Heart left ventricle (tissue), 16 donors: ENCODE results near the gene MFSD2A. TPM values are rescaled to one million over a fixed set of nuclear protein-coding genes. Genes with fewer than 3 reads are reported as not detected.

ENCODE experiments used
- ATAC-seq, 4 donors: fragments of 200-7000 bp; cut with Tn5 transposase; one replicate each; pipeline ENCODE4 v1.9.1; 2020 to 2022; ENCODE audit warnings: moderate library complexity in 4 of 4, mild to moderate bottlenecking in 3 of 4, moderate number of reproducible peaks in 1 of 4
- DNase-seq, 5 donors: peaks; one replicate each; pipeline ENCODE4 v3.0.0-alpha.2; 2020
- H3K27ac ChIP-seq, 12 donors: fragments of 200-600 bp; sonication (generic) in 4 of 12; one replicate each; pipeline versions ENCODE4 v1.5.0 to v1.8.0; 2016 to 2022; ENCODE audit warnings: mild to moderate bottlenecking in 2 of 12
- H3K27me3 ChIP-seq, 9 donors: fragments of 200-600 bp; sonication (generic) in 2 of 9; one replicate each; pipeline versions ENCODE4 v1.5.1 to v1.8.0; 2016 to 2022; ENCODE audit warnings: mild to moderate bottlenecking in 3 of 9
- H3K36me3 ChIP-seq, 9 donors: fragments of 200-600 bp; sonication (generic) in 2 of 9; one replicate each; pipeline versions ENCODE4 v1.5.0 to v1.8.0; 2018 to 2022; ENCODE audit warnings: mild to moderate bottlenecking in 2 of 9
- H3K4me1 ChIP-seq, 12 donors: fragments of 200-600 bp; sonication (generic) in 4 of 12; one replicate each; pipeline versions ENCODE4 v1.5.0 to v1.8.0; 2016 to 2022; ENCODE audit warnings: mild to moderate bottlenecking in 3 of 12
- H3K4me3 ChIP-seq, 12 donors: fragments of 200-600 bp; sonication (generic) in 4 of 12; one replicate each; pipeline versions ENCODE4 v1.5.0 to v1.8.0; 2017 to 2022; ENCODE audit warnings: mild to moderate bottlenecking in 9 of 12, moderate library complexity in 4 of 12
- H3K9me3 ChIP-seq, 12 donors: fragments of 200-600 bp; sonication (generic) in 4 of 12; one replicate each; pipeline versions ENCODE4 v1.5.0 to v1.8.0; 2016 to 2022; ENCODE audit warnings: mild to moderate bottlenecking in 1 of 12
- POLR2A ChIP-seq, 2 donors: fragments of 450-650 bp; IDR thresholded peaks; one replicate each; pipeline ENCODE4 v1.6.1; 2017; ENCODE audit warnings: antibody characterized with exemption in 2 of 2, mild to moderate bottlenecking in 2 of 2, moderate library complexity in 2 of 2
- WGBS, 4 donors: extraction: QIAGEN DNeasy Blood & Tissue Kit in 2 of 4; methylation state at CpG; one replicate each; pipeline versions ENCODE4 v1.1.5 to v1.1.7; 2013 to 2018; 5-methylcytosine and 5-hydroxymethylcytosine counted together
- intact Hi-C, 10 donors: fragments of 100-400 bp; cut with DNase I; formaldehyde crosslinking; loops; one replicate each; pipeline versions ENCODE4 v1.11.1 to v1.14.2; 2022
- polyA plus RNA-seq, 2 donors: library from polyadenylated mRNA; stranded (reverse); fragments of 200-250 nt; gene quantifications; one replicate each; pipeline ENCODE4 v1.2.3, GENCODE V29; 2013
- total RNA-seq, 9 donors: library from RNA; depleted of rRNA in 2 of 9; stranded (reverse); fragments of >200 nt in 2 of 9; fragmentation: NEBNext Ultra II Directional in 3 of 9; extraction: Animal tissue kit (Norgen Biotek cat#: 25700) in 3 of 9; gene quantifications; one replicate each; pipeline versions ENCODE4 v1.1.0 to v1.2.4, GENCODE V29; 2016 to 2023
- TF ChIP-seq, protein P1 (sequence below), 12 donors: fragments of 200-600 bp; sonication (generic) in 4 of 12; IDR thresholded peaks; one replicate each; pipeline versions ENCODE4 v1.5.0 to v1.8.0; 2018 to 2022; ENCODE audit warnings: antibody characterized with exemption in 12 of 12, mild to moderate bottlenecking in 5 of 12
- donor health status: ischemic (EF 13 %, LVEDD 7.1; RV severe dilation, severe dysfunction).
- donor health status: healthy with polysubstance abuse.
- donor health status: DM: no; HTN: yes; CAD: no.
- donor health status: DM: no; HTN: no; CAD: no.
- donor health status: ischemic (EF 25% LVEDD 6.9; RV normal size, moderate dysfunction).
- donor health status: ischemic (EF 25% LVEDD 5.7; RV mildly dilated, moderate dysfunction).
- donor health status: healthy.
- donor health status: DM: yes; HTN: yes; CAD: no.
- donor health status: ischemic (EF 35%, LVEDD 5.7; RV mildly dilated, moderate dysfunction).
- donor health status: nonischemic (EF 11% LVEDD 7.7; RV severe dilation, severe dysfunction).
- donor health status: DM: yes; HTN: yes; CAD: no.
- donor health status: PGD.
- donor health status: ischemic (EF 29% LVEDD 5.4; RV normal size, mild dysfunction).
- donor health status: nonischemic (EF 23%, LVEDD 6.1; RV moderate dilation, normal function).

Gene MFSD2A
- total and polyA plus RNA-seq, 11 donors = 0.11 to 12.7 (median 0.96) TPM

GRCh38 chr1:39944410-39945112, 10.4 kb upstream of the MFSD2A start:
- WGBS, 4 donors = 56 to 61% (median 59%) methylated on average over 8 of the region's 8 CpGs
- no peak for TF ChIP-seq POLR2A (IDR thresholded peaks at IDR 0.05)
- TF ChIP-seq, protein P1, sequence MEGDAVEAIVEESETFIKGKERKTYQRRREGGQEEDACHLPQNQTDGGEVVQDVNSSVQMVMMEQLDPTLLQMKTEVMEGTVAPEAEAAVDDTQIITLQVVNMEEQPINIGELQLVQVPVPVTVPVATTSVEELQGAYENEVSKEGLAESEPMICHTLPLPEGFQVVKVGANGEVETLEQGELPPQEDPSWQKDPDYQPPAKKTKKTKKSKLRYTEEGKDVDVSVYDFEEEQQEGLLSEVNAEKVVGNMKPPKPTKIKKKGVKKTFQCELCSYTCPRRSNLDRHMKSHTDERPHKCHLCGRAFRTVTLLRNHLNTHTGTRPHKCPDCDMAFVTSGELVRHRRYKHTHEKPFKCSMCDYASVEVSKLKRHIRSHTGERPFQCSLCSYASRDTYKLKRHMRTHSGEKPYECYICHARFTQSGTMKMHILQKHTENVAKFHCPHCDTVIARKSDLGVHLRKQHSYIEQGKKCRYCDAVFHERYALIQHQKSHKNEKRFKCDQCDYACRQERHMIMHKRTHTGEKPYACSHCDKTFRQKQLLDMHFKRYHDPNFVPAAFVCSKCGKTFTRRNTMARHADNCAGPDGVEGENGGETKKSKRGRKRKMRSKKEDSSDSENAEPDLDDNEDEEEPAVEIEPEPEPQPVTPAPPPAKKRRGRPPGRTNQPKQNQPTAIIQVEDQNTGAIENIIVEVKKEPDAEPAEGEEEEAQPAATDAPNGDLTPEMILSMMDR (IDR thresholded peaks at IDR 0.05) = no peak
- DNase-seq (no peak), ATAC-seq (no peak)
- intact Hi-C loops = no loop called here
- peaks cover 0 to 17% (median 0%) of the 10 kb centered on the region in 12 donors for H3K4me1 ChIP-seq
- no peaks in the 10 kb centered on the region for H3K9me3 ChIP-seq
- H3K27me3 ChIP-seq = peaks cover 0 to 10% (median 0%) of the 10 kb centered on the region in 9 donors
- no peak overlapping the region for H3K27ac ChIP-seq
- H3K4me3 ChIP-seq = no peak overlapping the region
- no peaks in the 10 kb centered on the region for H3K36me3 ChIP-seq

DNA sequence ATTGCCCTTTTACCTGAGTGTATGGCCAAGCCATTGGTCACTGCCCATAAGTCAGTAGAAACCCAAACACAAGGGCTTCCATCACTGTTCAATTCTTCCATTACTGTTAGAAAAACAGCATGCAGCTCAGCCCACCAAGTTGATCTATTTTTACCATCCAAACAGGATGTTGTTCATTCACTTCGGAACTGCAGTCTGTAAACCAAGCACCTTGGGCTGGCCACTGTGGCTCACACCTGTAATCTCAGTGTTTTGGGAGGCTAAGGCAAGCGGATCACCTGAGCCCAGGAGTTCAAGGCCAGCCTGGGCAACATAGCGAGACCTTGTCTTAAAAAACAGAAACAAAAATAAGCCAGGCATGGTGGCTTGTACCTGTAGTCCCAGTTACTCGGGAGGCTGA, 8.7 kb upstream of the MFSD2A start:
- no peak for ATAC-seq
- H3K36me3 ChIP-seq = no peaks in the 10 kb centered on the region
- H3K4me1 ChIP-seq = peaks cover 0 to 2% (median 0%) of the 10 kb centered on the region in 12 donors
- peaks cover 0 to 10% (median 0%) of the 10 kb centered on the region in 9 donors for H3K27me3 ChIP-seq
- no peak for DNase-seq
- H3K4me3 ChIP-seq = no peak overlapping the region
- 77 to 86% (median 83%) methylated on average over 4 of the region's 4 CpGs for WGBS, 4 donors
- intact Hi-C loops = no loop called here
- no peak overlapping the region for H3K27ac ChIP-seq
- no peak for TF ChIP-seq POLR2A (IDR thresholded peaks at IDR 0.05)
- TF ChIP-seq, protein P1 (IDR thresholded peaks at IDR 0.05) = no peak
- no peaks in the 10 kb centered on the region for H3K9me3 ChIP-seq

DNA sequence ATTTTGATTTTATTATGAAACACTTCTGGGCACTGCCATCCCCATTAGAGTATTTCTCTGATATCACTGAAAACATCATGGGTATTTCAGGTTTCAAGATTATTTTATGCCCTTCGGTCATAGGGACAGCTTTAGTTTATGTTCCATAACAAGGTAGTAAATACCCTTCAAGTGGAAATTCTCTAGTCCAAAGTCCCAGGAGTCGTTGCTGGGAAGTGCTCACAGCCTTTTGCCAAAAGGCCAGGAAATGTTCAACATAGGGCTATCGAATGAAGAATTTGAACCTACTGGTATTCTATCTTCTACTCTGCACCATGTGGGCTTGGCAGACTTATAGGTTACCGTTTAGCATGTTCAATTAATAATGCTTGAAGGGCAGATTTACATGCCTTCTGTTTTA, 7.7 kb upstream of the MFSD2A start:
- H3K27ac ChIP-seq = no peak overlapping the region
- 74 to 88% (median 80%) methylated on average over 4 of the region's 4 CpGs for WGBS, 4 donors
- peaks cover 0 to 10% (median 0%) of the 10 kb centered on the region in 9 donors for H3K27me3 ChIP-seq
- H3K4me1 ChIP-seq = peaks cover 0 to 10% (median 2%) of the 10 kb centered on the region in 12 donors
- H3K36me3 ChIP-seq = no peaks in the 10 kb centered on the region
- no peak overlapping the region for H3K4me3 ChIP-seq
- intact Hi-C loops = no loop called here
- TF ChIP-seq POLR2A (IDR thresholded peaks at IDR 0.05) = no peak
- TF ChIP-seq, protein P1 (IDR thresholded peaks at IDR 0.05) = no peak
- DNase-seq (no peak), ATAC-seq (no peak)
- H3K9me3 ChIP-seq = no peaks in the 10 kb centered on the region

DNA sequence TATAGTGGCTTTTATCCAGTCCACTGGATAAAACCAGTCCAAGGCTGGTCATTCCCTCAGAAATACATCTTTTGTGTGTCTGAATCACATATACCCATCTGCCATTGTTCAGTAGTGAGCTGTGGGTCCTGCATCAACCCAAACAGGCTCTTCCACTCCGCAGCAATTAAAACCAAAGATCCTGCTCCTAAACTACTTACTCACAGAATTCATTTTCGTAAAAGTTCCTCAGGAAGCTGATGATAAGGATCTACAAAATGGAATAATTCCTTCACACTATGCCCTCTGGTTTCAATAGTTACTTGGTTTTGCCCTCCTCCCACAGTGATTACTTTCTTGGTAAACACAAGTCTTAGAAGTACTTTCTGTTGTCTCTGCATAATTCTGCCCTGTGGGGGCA, 5.1 kb upstream of the MFSD2A start:
- intact Hi-C loops = no loop called here
- 76 to 93% (median 89%) methylated on average over 2 of the region's 2 CpGs for WGBS, 4 donors
- ATAC-seq = no peak

More for the DNA sequence above, 5.1 kb upstream of the MFSD2A start:
- no peak for DNase-seq
- peaks cover 0 to 3% (median 0%) of the 10 kb centered on the region in 9 donors for H3K27me3 ChIP-seq
- TF ChIP-seq, protein P1 (IDR thresholded peaks at IDR 0.05) = no peak
- TF ChIP-seq POLR2A (IDR thresholded peaks at IDR 0.05) = no peak
- no peak overlapping the region for H3K27ac ChIP-seq
- H3K4me3 ChIP-seq = no peak overlapping the region
- no peaks in the 10 kb centered on the region for H3K36me3 ChIP-seq
- no peaks in the 10 kb centered on the region for H3K9me3 ChIP-seq
- H3K4me1 ChIP-seq = peaks cover 0 to 28% (median 10%) of the 10 kb centered on the region in 12 donors
